HEK293T (cell line): ENCODE measurements around the gene STOML2.

Experiments
- CTCF ChIA-PET: fragments of 350-600 bp; formaldehyde crosslinking; extraction: SDS; loops from one replicate; lab custom pipeline; 2021; ENCODE audit warnings: antibody characterized with exemption, inconsistent platforms; lab: Yijun Ruan, JAX
- POLR2A ChIA-PET: fragments of 350-600 bp; formaldehyde crosslinking; extraction: SDS; loops from one replicate; lab custom pipeline; 2020; ENCODE audit warnings: antibody characterized with exemption, inconsistent platforms; lab: Yijun Ruan, JAX
- DNase-seq: peaks from one replicate; pipeline ENCODE4 v3.0.0; 2012; ENCODE audit warnings: mixed read lengths; ENCODE audit errors: extremely low spot score
- ARNT ChIP-seq: fragments of 450-650 bp; IDR thresholded peaks from 2 replicates; pipeline ENCODE4 v1.6.1; 2017; ENCODE audit warnings: mild to moderate bottlenecking
- BHLHE40 ChIP-seq: fragments of 450-650 bp; IDR thresholded peaks from 2 replicates; pipeline ENCODE4 v1.6.1; 2016; ENCODE audit warnings: mild to moderate bottlenecking, moderate library complexity, borderline replicate concordance
- CTBP1 ChIP-seq: fragments of 450-650 bp; IDR thresholded peaks from 2 replicates; pipeline ENCODE4 v1.6.1; 2016; ENCODE audit warnings: borderline replicate concordance
- ELF4 ChIP-seq: fragments of 450-650 bp; IDR thresholded peaks from 2 replicates; pipeline ENCODE4 v1.6.1; 2017; ENCODE audit warnings: antibody characterized with exemption
- FOXA1 ChIP-seq: fragments of 450-650 bp; IDR thresholded peaks from 2 replicates; pipeline ENCODE4 v1.6.1; 2016; ENCODE audit warnings: mild to moderate bottlenecking
- FOXK2 ChIP-seq: fragments of 450-650 bp; IDR thresholded peaks from 2 replicates; pipeline ENCODE4 v1.6.1; 2016; ENCODE audit warnings: mild to moderate bottlenecking
- FOXM1 ChIP-seq: fragments of 450-650 bp; IDR thresholded peaks from 2 replicates; pipeline ENCODE4 v1.6.1; 2017; ENCODE audit warnings: mild to moderate bottlenecking, borderline replicate concordance
- HDGF ChIP-seq: fragments of 450-650 bp; IDR thresholded peaks from 2 replicates; pipeline ENCODE4 v1.6.1; 2017; ENCODE audit warnings: antibody characterized with exemption, borderline replicate concordance
- L3MBTL2 ChIP-seq: fragments of 450-650 bp; conservative IDR thresholded peaks from 2 replicates; pipeline ENCODE4 v1.6.1; 2016; ENCODE audit warnings: mild to moderate bottlenecking
- LEF1 ChIP-seq: fragments of 450-650 bp; IDR thresholded peaks from 2 replicates; pipeline ENCODE4 v1.6.1; 2017; ENCODE audit warnings: mild to moderate bottlenecking, borderline replicate concordance
- NFRKB ChIP-seq: fragments of 450-650 bp; IDR thresholded peaks from 2 replicates; pipeline ENCODE4 v1.6.1; 2016; ENCODE audit warnings: mild to moderate bottlenecking, moderate library complexity
- SP1 ChIP-seq: fragments of 450-650 bp; IDR thresholded peaks from 2 replicates; pipeline ENCODE4 v1.6.1; 2017
- SUZ12 ChIP-seq: fragments of 450-650 bp; IDR thresholded peaks from 2 replicates; pipeline ENCODE4 v1.6.1; 2016; ENCODE audit warnings: mild to moderate bottlenecking
- TARDBP ChIP-seq: fragments of 450-650 bp; IDR thresholded peaks from 2 replicates; pipeline ENCODE4 v1.6.1; 2016
- ZNF384 ChIP-seq: fragments of 450-650 bp; IDR thresholded peaks from 2 replicates; pipeline ENCODE4 v1.6.1; 2016
- TF ChIP-seq, protein P1 (sequence below): fragments of 450-650 bp; IDR thresholded peaks from 2 replicates; pipeline ENCODE4 v1.6.1; 2016

The STOML2 gene

DNA sequence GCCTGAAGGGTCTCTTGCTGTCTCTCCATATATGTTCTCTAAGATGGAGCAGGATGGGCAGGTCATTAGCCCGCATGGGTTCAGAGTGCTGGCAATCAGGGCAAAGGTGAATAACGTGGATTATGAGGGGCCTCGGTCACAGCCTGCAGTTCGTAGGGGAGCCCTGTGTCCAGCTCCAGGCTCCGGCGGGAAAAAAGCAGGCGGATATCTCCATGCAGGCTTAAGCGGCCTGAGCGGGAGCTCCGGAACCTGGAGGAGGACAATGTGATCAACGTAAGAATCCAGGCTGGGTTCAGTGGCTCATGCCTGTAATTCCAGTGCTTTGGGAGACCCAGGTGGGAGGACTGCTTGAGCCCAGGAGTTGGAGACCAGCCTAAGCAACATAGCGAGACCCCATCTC lies 2.2 kb upstream of the STOML2 start:
- TF ChIP-seq ELF4 (no peak), HDGF (no peak), TARDBP (no peak), SUZ12 (no peak), CTBP1 (no peak), ARNT (no peak), L3MBTL2 (no peak), FOXA1 (no peak), LEF1 (no peak), ZNF384 (no peak), BHLHE40 (no peak), FOXM1 (no peak), NFRKB (no peak), FOXK2 (no peak), SP1 (no peak)
- TF ChIP-seq, protein P1, sequence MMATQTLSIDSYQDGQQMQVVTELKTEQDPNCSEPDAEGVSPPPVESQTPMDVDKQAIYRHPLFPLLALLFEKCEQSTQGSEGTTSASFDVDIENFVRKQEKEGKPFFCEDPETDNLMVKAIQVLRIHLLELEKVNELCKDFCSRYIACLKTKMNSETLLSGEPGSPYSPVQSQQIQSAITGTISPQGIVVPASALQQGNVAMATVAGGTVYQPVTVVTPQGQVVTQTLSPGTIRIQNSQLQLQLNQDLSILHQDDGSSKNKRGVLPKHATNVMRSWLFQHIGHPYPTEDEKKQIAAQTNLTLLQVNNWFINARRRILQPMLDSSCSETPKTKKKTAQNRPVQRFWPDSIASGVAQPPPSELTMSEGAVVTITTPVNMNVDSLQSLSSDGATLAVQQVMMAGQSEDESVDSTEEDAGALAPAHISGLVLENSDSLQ, result no peak
- POLR2A ChIA-PET, result no interaction called here
- CTCF ChIA-PET, result no interaction called here
- DNase-seq, result no peak

DNA sequence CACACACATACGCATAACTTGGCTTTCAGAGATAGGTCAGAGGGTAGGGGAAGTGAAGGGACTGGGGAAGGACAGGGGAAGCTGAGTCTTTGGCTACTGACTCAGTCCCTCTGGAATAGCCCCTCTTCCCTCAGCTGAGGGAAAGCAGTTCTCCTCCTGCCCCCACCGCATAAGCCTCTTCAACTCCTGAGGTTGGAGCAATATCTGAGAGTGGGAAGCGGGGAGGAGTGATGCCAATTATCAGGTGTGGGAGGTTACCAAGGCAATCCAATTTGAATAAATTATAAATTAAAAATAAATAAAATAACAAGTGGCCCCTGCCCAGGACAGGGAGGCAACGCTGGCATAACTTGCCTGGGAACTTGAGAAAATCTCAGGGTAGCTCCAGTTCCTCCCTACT lies 1.7 kb upstream of the STOML2 start:
- no peak for DNase-seq
- ChIA-PET CTCF (no interaction called here), POLR2A (interaction anchor here (0.9 kb wide), 1 partner anchor 10 kb away, joined by 3 read pairs; no protein-coding TSS in a partner anchor)
- TF ChIP-seq L3MBTL2 (no peak), FOXK2 (no peak), TARDBP (no peak), ARNT (no peak), HDGF (no peak), BHLHE40 (no peak), ELF4 (no peak), SP1 (no peak), NFRKB (no peak), LEF1 (no peak), ZNF384 (no peak), FOXA1 (no peak), CTBP1 (no peak), SUZ12 (no peak), FOXM1 (no peak)
- TF ChIP-seq, protein P1, result no peak

DNA sequence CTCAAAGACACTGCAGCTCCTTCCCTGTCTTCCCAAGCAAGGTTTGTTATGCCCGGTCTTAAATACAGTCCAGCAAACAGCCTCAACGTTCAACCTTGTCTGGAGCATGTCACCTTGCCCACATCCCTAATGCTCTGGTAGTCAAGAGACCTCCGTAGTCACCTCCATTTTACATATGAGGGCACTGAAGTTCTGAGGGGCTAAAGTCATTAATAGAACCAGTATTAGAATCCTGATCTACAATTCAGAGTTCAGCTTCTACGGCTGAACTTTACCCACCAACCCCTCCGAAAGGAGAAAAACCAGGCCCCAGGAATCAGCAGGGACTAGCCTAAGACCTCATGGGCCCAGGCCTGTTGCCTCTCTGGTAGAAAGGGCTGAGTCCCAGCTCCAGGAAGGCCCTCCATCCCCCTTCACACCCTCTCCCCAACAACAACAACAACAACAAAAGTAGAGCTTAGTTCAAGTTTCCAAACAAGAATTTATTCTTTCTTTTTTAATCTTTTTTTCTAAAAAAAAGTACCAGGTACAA lies 795 bp upstream of the STOML2 start:
- TF ChIP-seq ARNT (no peak), FOXM1 (no peak), SP1 (no peak), ELF4 (no peak), SUZ12 (no peak), NFRKB (no peak), BHLHE40 (no peak), ZNF384 (no peak), FOXK2 (no peak)
- TF ChIP-seq, protein P1, result no peak
- ChIA-PET POLR2A (interaction anchor here (0.9 to 2.5 kb wide), 7 partner anchors 9 to 25 kb away, joined by 3 to 18 read pairs (median 5); partner anchors contain the start of genes ATOSB and FANCG), CTCF (interaction anchor here (0.8 kb wide), 1 partner anchor 12 kb away, joined by 4 read pairs; the partner anchor contains the start of gene ATOSB)
- no peak for DNase-seq

DNA sequence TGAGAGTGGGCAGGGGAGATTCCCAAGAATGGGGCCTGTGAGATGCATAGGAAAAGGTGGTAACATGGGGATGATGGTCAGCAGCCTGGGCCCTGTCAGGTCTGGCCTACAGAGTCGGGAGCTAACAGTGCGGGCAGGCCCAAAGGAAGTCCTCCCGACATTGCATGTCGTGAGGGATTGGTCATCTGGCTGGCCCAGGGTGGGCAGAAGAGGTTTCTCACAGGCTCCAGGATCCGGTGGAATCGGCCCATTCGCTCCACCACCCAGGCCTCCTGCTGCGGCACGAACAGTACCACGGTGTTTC lies 514 bp downstream of the STOML2 start:
- ChIA-PET POLR2A (interaction anchor here (0.7 to 2.5 kb wide), 8 partner anchors 8 to 31 kb away, joined by 3 to 18 read pairs (median 4); partner anchors contain the start of genes ATOSB and FANCG), CTCF (no interaction called here)
- DNase-seq, result peak; percentile 12
- TF ChIP-seq SP1, result no peak
- TF ChIP-seq BHLHE40, result no peak
- TF ChIP-seq FOXA1, result no peak
- no peak for TF ChIP-seq ELF4
- TF ChIP-seq TARDBP, result no peak
- TF ChIP-seq, protein P1, result no peak
- no peak for TF ChIP-seq CTBP1
- no peak for TF ChIP-seq ZNF384
- TF ChIP-seq L3MBTL2, result no peak
- no peak for TF ChIP-seq FOXK2
- TF ChIP-seq HDGF, result no peak

DNA sequence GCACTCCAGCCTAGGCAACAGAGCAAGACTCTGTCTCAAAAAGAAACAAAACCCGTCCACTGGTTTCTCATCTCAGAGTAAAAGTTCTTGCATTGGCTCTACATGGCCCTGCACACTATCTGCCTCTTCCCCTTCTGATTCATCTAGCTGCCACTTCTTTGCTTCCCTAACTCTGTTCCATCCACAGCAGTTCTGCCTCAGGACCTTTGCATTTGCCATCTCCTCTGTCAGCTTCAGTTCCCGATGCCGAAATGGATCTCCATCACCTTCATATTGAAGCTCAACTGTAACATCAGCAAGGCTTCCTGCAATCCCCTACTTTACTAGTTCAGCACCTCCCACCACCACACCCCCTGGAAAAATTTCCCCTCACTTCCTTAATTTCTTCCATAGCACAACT lies 5.4 kb downstream of the STOML2 start:
- CTCF ChIA-PET, result no interaction called here
- TF ChIP-seq CTBP1 (no peak), SUZ12 (no peak), FOXM1 (no peak), LEF1 (no peak), BHLHE40 (no peak), ELF4 (no peak), L3MBTL2 (no peak), TARDBP (no peak), FOXA1 (no peak), NFRKB (no peak), ZNF384 (no peak), SP1 (no peak), HDGF (no peak), ARNT (no peak), FOXK2 (no peak)
- TF ChIP-seq, protein P1, result no peak
- POLR2A ChIA-PET, result interaction anchor here (1.0 to 1.6 kb wide), 3 partner anchors 11 to 25 kb away, joined by 3 to 6 read pairs (median 5); partner anchors contain the start of genes FANCG and VCP
- DNase-seq, result no peak
